CD4-positive, CD25-positive, alpha-beta regulatory T cell (primary cell): ENCODE data around the gene MEIS1. TPM values are rescaled to one million over a fixed set of nuclear protein-coding genes. Genes with fewer than 3 reads are reported as not detected.
A peak's percentile ranks its signal among the peaks of the same experiment; 100 is the strongest.

Experiments used
- ATAC-seq, 2 donors: fragments of 150-1000 bp; cut with Tn5 transposase; one replicate each; pipeline ENCODE4 v1.10.0; 2021; ENCODE audit warnings: low read depth in 2 of 2, moderate number of reproducible peaks in 2 of 2, moderate library complexity in 1 of 2
- DNase-seq, 3 donors: peaks; one replicate each; pipeline versions ENCODE4 v3.0.0 to v3.0.0-alpha.2; 2012 to 2022; ENCODE audit warnings: mixed read lengths in 1 of 3
- H3K27ac ChIP-seq: one replicate; pipeline ENCODE4 v1.7.0; 2013; ENCODE audit warnings: mild to moderate bottlenecking, low read length; ENCODE audit not compliant: insufficient read depth, poor library complexity, severe bottlenecking
- H3K27me3 ChIP-seq: one replicate; pipeline ENCODE4 v1.7.0; 2013; ENCODE audit warnings: low read length; ENCODE audit not compliant: control insufficient read depth, insufficient read depth
- H3K36me3 ChIP-seq: one replicate; pipeline ENCODE4 v1.7.0; 2013; ENCODE audit warnings: mild to moderate bottlenecking, low read length, moderate library complexity; ENCODE audit not compliant: control insufficient read depth, insufficient read depth
- H3K4me1 ChIP-seq: 2 replicates; pipeline ENCODE4 v1.7.0; 2013; ENCODE audit warnings: mild to moderate bottlenecking, low read length; ENCODE audit not compliant: insufficient read depth, control insufficient read depth, poor library complexity, severe bottlenecking
- H3K4me3 ChIP-seq: one replicate; pipeline ENCODE4 v1.7.0; 2013; ENCODE audit warnings: low read depth, mild to moderate bottlenecking, low read length, moderate library complexity
- H3K9me3 ChIP-seq, 2 experiments: 1 replicate in 1 of 2; 2 replicates in 1 of 2; pipeline ENCODE4 v1.7.0; 2013; ENCODE audit warnings: low read length in 2 of 2, mild to moderate bottlenecking in 1 of 2, moderate library complexity in 1 of 2; ENCODE audit not compliant: control insufficient read depth in 2 of 2
- H3K27ac Mint-ChIP-seq, 3 donors: one replicate each; pipeline ENCODE4 v1.8.0; 2020 to 2022; ENCODE audit warnings: mild to moderate bottlenecking in 3 of 3, mixed read lengths in 3 of 3, moderate library complexity in 2 of 3
- H3K27me3 Mint-ChIP-seq: one replicate; pipeline ENCODE4 v1.8.0; 2022; ENCODE audit warnings: mild to moderate bottlenecking, mixed read lengths
- H3K36me3 Mint-ChIP-seq: one replicate; pipeline ENCODE4 v1.8.0; 2020; ENCODE audit warnings: mixed read lengths
- H3K4me1 Mint-ChIP-seq, 4 donors: one replicate each; pipeline ENCODE4 v1.8.0; 2020 to 2022; ENCODE audit warnings: mixed read lengths in 4 of 4, mild to moderate bottlenecking in 1 of 4
- H3K4me3 Mint-ChIP-seq, 4 donors: one replicate each; pipeline ENCODE4 v1.8.0; 2020 to 2022; ENCODE audit warnings: mild to moderate bottlenecking in 4 of 4, mixed read lengths in 4 of 4, moderate library complexity in 3 of 4
- H3K9me3 Mint-ChIP-seq, 7 donors: one replicate each; pipeline ENCODE4 v1.8.0; 2020 to 2022; ENCODE audit warnings: mixed read lengths in 7 of 7, mild to moderate bottlenecking in 3 of 7, moderate library complexity in 2 of 7
- polyA plus RNA-seq, 4 donors: library from polyadenylated mRNA; unstranded; fragments of 300-500 nt; fragmentation: Illumina TruSeq; gene quantifications; one replicate each; pipeline ENCODE4 v1.2.3, GENCODE V29; 2021
- total RNA-seq: library from RNA; stranded (reverse); gene quantifications from one replicate; pipeline ENCODE4 v1.2.3, GENCODE V29; 2022

The MEIS1 gene
- total and polyA plus RNA-seq, 5 donors from 2014 or later = 3.6 TPM; not detected in 4

DNA sequence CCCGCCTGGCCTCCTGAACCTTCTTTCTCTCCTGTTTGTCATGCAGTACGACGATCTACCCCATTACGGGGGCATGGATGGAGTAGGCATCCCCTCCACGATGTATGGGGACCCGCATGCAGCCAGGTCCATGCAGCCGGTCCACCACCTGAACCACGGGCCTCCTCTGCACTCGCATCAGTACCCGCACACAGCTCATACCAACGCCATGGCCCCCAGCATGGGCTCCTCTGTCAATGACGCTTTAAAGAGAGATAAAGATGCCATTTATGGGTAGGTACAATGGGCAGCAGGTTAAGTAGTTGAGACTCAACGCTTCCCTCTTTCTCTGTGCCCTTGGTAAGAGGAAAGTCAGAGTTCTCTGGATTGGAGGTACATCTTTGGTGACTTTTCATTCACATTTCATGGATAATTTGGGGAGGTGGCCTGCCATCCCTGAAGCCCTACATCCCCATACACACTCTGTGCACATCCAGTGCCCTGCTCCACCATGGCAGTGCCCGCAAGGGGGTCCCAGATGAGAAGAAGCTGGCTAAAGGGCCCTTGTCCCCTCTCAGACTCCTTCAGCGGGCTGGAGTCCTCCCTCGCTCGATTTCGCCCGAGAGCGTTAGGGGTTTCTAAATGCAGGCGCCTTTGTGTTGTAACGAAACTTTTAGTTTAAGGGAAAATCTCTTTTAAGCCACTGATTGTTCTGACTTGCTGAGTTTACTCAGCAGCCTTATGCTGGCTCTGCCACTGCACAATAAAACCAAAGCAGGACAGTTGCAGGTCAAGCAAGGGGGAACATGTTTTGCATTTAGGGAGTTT is 3.0 kb downstream of the MEIS1 start:
- no peaks in the 10 kb centered on the region for H3K9me3 ChIP-seq
- H3K36me3 ChIP-seq = no peaks in the 10 kb centered on the region
- H3K4me1 ChIP-seq = peaks cover 24% of the 10 kb centered on the region
- no peak overlapping the region for H3K4me3 Mint-ChIP-seq
- no peak overlapping the region for H3K27ac ChIP-seq
- ATAC-seq (no peak), DNase-seq (no peak)
- peaks cover 0 to 34% (median 12%) of the 10 kb centered on the region in 4 donors for H3K4me1 Mint-ChIP-seq
- H3K9me3 Mint-ChIP-seq = peaks cover 0 to 13% (median 0%) of the 10 kb centered on the region in 7 donors
- no peak overlapping the region for H3K4me3 ChIP-seq
- peaks cover 96% of the 10 kb centered on the region for H3K27me3 Mint-ChIP-seq
- H3K27me3 ChIP-seq = peaks cover 44% of the 10 kb centered on the region
- no peak overlapping the region for H3K27ac Mint-ChIP-seq
- H3K36me3 Mint-ChIP-seq = no peaks in the 10 kb centered on the region

DNA sequence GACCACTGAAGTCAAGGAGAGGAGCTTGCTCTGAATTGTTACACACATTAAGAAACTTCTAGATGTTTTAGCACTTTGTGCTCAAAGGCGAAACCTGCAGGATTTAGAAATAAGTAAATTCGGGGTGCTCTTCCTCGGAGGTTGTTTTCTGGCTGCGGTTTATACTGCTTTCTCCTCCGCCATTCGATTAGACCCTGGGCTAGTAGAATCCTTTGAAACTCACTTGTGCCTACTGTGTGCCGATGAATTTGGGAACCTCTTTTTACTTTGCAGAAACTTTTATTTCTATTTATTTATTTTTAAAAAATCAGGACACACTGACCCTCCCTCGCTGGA is 3.5 kb downstream of the MEIS1 start:
- H3K27ac Mint-ChIP-seq = no peak overlapping the region

DNA sequence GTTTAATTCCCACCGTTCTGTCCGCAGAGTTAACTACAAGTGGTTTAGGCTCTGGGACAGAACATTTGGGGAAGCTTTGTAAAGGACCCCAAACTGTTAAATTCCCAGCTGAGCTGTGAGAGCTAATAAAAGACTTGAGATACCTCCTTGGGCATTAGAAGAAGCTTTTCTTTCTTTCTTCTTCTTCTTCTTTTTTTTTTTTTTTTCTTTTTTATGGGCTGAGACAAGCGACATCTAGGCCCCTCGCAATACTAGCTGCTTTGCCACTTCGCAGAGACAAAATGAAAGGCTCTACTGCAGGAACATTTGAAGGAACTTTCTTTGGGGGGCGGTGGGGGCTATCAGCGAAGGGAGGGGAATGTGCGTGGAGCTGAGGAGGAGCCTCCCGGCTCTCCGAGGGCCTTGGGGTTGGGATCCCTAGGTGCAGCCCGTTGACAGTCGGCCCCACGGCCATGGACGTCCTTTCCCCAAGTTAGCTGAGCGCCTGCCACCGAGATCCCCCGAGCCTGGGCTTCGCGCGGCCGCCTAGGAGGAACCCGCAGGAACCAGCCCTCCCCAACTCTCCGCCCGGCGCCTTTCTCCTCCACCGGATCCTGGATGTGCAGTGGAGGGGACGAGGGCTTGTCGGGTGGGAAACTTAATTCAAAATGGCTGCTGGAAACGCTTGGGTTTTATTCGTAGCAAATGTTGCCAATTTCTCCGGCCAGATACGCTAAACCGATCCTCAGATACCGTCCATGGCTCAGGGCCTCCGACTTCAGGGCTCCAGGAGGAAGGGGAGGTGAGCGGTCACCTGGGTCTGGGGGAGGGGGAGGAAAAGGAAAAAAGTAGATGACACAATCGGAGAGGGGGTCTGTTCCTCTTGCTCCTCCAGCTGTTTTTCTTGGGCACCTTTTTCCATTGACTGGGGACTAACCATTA is 4.2 kb downstream of the MEIS1 start:
- ATAC-seq (no peak), DNase-seq (no peak)
- H3K36me3 ChIP-seq = no peaks in the 10 kb centered on the region
- Mint-ChIP-seq H3K4me1 (peaks cover 0 to 23% (median 8%) of the 10 kb centered on the region in 4 donors), H3K27me3 (peaks cover 92% of the 10 kb centered on the region), H3K27ac (no peak overlapping the region), H3K36me3 (no peaks in the 10 kb centered on the region), H3K9me3 (peaks cover 0 to 17% (median 0%) of the 10 kb centered on the region in 7 donors), H3K4me3 (no peak overlapping the region)
- H3K4me1 ChIP-seq = peaks cover 12% of the 10 kb centered on the region
- H3K4me3 ChIP-seq = no peak overlapping the region
- H3K9me3 ChIP-seq = no peaks in the 10 kb centered on the region
- no peak overlapping the region for H3K27ac ChIP-seq
- peaks cover 38% of the 10 kb centered on the region for H3K27me3 ChIP-seq

More for the DNA sequence above, 3.5 kb downstream of the MEIS1 start:
- H3K36me3 ChIP-seq = no peaks in the 10 kb centered on the region
- Mint-ChIP-seq H3K4me3 (no peak overlapping the region), H3K4me1 (peaks cover 0 to 29% (median 9%) of the 10 kb centered on the region in 4 donors), H3K36me3 (no peaks in the 10 kb centered on the region), H3K9me3 (peaks cover 0 to 13% (median 0%) of the 10 kb centered on the region in 7 donors), H3K27me3 (peaks cover 96% of the 10 kb centered on the region)
- no peaks in the 10 kb centered on the region for H3K9me3 ChIP-seq
- H3K27me3 ChIP-seq = peaks cover 42% of the 10 kb centered on the region
- peaks cover 18% of the 10 kb centered on the region for H3K4me1 ChIP-seq
- no peak overlapping the region for H3K4me3 ChIP-seq
- no peak overlapping the region for H3K27ac ChIP-seq
- ATAC-seq = no peak
- no peak for DNase-seq

DNA sequence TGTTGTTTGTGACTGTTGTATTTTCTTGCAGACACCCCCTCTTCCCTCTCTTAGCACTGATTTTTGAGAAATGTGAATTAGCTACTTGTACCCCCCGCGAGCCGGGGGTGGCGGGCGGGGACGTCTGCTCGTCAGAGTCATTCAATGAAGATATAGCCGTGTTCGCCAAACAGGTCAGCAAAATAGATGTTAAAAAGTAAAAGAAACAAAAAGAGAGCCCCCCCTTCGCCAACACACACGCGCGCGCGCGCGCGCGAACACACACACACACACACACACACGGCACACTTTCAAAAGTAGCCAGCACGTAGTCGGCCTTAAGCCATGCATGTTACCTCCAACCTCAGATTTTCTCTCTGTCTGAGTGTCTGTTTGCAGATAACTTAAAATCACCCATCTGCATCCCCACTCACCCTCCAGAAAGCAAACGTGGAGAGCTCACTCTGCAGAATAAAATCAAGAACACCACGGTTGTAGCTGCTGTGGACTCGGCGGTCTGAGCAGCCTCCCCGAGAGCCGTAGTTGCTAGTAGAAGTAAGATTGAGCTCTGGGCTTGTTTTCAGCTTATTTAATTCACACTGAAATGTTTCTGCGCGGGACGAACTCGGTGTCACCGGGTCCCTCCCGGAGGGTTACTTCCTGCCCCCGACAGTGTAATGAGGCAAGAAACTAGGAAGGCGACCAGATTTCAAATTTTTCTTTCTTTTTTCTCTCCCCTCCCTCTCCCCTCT is 5.1 kb downstream of the MEIS1 start:
- peaks cover 38% of the 10 kb centered on the region for H3K27me3 ChIP-seq
- ATAC-seq = no peak
- no peaks in the 10 kb centered on the region for H3K36me3 Mint-ChIP-seq
- no peaks in the 10 kb centered on the region for H3K36me3 ChIP-seq
- H3K4me3 Mint-ChIP-seq = peak overlapping the region in 2 of 4 donors; percentile 15 to 36
- no peak overlapping the region for H3K4me3 ChIP-seq
- no peak overlapping the region for H3K27ac ChIP-seq
- H3K27ac Mint-ChIP-seq = no peak overlapping the region
- peaks cover 0 to 15% (median 5%) of the 10 kb centered on the region in 4 donors for H3K4me1 Mint-ChIP-seq
- no peaks in the 10 kb centered on the region for H3K9me3 ChIP-seq
- H3K4me1 ChIP-seq = peaks cover 4% of the 10 kb centered on the region
- H3K9me3 Mint-ChIP-seq = peaks cover 0 to 17% (median 0%) of the 10 kb centered on the region in 7 donors
- DNase-seq = no peak
- H3K27me3 Mint-ChIP-seq = peaks cover 90% of the 10 kb centered on the region

DNA sequence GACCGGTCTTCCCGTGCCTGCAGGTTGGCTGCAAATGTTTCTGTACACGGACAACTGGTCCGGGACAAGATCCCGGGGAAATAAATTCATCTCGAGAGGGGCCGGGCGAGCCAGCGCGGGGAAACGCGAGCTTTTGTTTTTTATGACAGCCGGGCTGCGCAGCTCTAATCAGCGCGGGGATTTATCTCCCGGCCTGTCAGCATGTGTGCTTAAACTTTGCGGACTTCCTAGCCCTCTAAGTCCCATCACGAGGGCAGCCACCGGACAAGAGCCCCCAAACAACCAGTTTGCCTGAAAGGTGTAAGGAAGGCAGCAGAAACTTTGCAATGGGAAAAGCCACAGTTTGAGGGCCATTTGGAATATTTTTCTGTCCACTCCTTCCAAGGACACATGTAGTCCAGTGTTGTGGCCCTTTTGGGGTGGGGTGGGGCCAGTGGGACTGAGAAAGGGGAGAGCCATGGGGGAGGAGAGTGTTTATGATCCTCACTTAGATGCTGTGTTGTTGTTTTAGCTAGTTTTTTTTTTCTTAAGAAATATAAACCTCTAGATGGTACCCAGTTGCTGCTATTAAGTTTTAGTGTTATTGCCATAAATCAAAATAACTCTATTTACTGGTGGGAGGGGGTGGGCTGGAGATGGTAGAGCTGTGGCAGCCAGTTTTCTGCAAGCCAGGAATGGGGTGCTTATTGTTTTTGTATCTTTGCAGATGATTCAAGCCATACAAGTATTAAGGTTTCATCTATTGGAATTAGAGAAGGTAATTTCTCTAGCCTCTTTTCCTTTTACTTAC is 6.0 kb downstream of the MEIS1 start:
- peaks cover 38% of the 10 kb centered on the region for H3K27me3 ChIP-seq
- Mint-ChIP-seq H3K27me3 (peaks cover 81% of the 10 kb centered on the region), H3K4me3 (no peak overlapping the region)

DNA sequence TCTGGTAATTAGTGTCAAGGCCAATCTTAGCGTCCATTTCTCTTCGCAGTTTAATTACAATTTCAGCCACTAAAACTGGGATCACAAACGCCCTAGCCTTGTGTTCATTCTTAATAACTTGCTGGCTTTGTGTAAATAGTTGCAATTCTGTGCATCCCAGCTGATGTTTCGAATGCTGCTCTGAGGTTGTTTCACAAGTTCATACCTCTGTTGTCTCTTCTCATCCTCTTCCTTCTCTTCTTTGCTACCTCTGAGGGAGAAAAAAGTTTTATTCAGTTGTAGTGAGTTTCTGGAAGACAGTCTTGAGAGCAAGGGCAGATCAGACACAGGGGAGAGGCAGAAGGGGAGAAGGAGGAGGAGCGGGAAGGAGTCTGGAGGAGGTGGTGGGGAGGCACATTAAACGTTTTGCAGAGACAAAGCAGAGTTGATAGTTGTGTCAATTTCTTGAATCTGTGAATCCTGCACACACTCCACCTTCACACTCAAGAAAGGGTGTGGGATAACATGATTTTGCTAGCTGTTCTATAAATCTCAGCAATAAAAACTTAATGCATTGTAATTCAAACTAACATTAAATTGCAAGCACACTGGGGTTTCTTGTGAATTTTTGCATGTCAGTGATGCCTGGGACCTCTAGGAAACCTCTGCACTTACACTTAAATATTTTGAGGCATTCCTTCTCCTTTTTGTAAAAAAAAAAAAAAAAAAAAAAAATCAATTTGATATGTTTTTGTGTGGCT is 6.8 kb downstream of the MEIS1 start:
- H3K27ac ChIP-seq = no peak overlapping the region

More for the DNA sequence above, 6.0 kb downstream of the MEIS1 start:
- no peak for DNase-seq
- Histone ChIP-seq H3K9me3 (no peaks in the 10 kb centered on the region), H3K27ac (no peak overlapping the region), H3K36me3 (no peaks in the 10 kb centered on the region), H3K4me1 (no peaks in the 10 kb centered on the region), H3K4me3 (no peak overlapping the region)
- Mint-ChIP-seq H3K9me3 (peaks cover 0 to 15% (median 0%) of the 10 kb centered on the region in 7 donors), H3K4me1 (peaks cover 0 to 6% (median 3%) of the 10 kb centered on the region in 4 donors), H3K36me3 (no peaks in the 10 kb centered on the region), H3K27ac (peak overlapping the region in 1 of 3 donors; percentile 26)
- no peak for ATAC-seq

More for the DNA sequence above, 6.8 kb downstream of the MEIS1 start:
- ATAC-seq = no peak
- Histone ChIP-seq H3K4me3 (no peak overlapping the region), H3K36me3 (no peaks in the 10 kb centered on the region), H3K27me3 (peaks cover 29% of the 10 kb centered on the region), H3K9me3 (no peaks in the 10 kb centered on the region), H3K4me1 (no peaks in the 10 kb centered on the region)
- peaks cover 72% of the 10 kb centered on the region for H3K27me3 Mint-ChIP-seq
- H3K36me3 Mint-ChIP-seq = no peaks in the 10 kb centered on the region
- no peak for DNase-seq
- H3K27ac Mint-ChIP-seq = no peak overlapping the region
- H3K4me1 Mint-ChIP-seq = peaks cover 0 to 6% (median under 1%) of the 10 kb centered on the region in 4 donors
- H3K4me3 Mint-ChIP-seq = no peak overlapping the region
- peaks cover 0 to 15% (median 0%) of the 10 kb centered on the region in 7 donors for H3K9me3 Mint-ChIP-seq
